OCI-LY3 (cell line): ENCODE results near the gene RASSF1.
A peak's percentile ranks its signal among the peaks of the same experiment; 100 is the strongest.

ENCODE experiments used
- H2AFZ ChIP-seq: fragments of 200-600, 300-600 bp; shearing (Covaris generic); 2 replicates; pipeline ENCODE4 v1.6.0; 2014; ENCODE audit warnings: antibody characterized with exemption, low read depth, low read length
- H3K27ac ChIP-seq: fragments of 200-600, 300-600 bp; sonication (generic); 2 replicates; pipeline ENCODE4 v1.5.1; 2014; ENCODE audit warnings: mild to moderate bottlenecking, low read length, moderate library complexity, mixed read lengths
- H3K27me3 ChIP-seq: fragments of 200-600, 300-600 bp; sonication (generic); 2 replicates; pipeline ENCODE4 v1.6.1; 2014; ENCODE audit warnings: low read depth, low read length, mixed read lengths
- H3K36me3 ChIP-seq: fragments of 200-600, 300-600 bp; sonication (generic); replicated peaks from 2 replicates; pipeline ENCODE3; 2014; ENCODE audit warnings: low read depth, low read length, mixed read lengths
- H3K4me1 ChIP-seq: fragments of 300-600, 200-600 bp; sonication (generic); 2 replicates; pipeline ENCODE4 v1.6.1; 2014; ENCODE audit warnings: low read length, mixed read lengths
- H3K4me2 ChIP-seq: fragments of 200-600, 300-600 bp; sonication (generic); 2 replicates; pipeline ENCODE4 v1.6.1; 2014; ENCODE audit warnings: low read length, mixed read lengths
- H3K4me3 ChIP-seq: fragments of 300-600, 200-600 bp; sonication (generic); 2 replicates; pipeline ENCODE4 v1.5.1; 2014; ENCODE audit warnings: antibody characterized with exemption, mild to moderate bottlenecking, low read length, moderate library complexity
- H3K79me2 ChIP-seq: fragments of 300-600, 200-600 bp; shearing (Covaris generic); 2 replicates; pipeline ENCODE4 v1.6.1; 2014; ENCODE audit warnings: mild to moderate bottlenecking, low read length, mixed read lengths
- H3K9ac ChIP-seq: fragments of 300-600, 200-600 bp; shearing (Covaris generic); 2 replicates; pipeline ENCODE4 v1.6.0; 2014; ENCODE audit warnings: mild to moderate bottlenecking, low read length, moderate library complexity
- H3K9me3 ChIP-seq: fragments of 200-600, 300-600 bp; shearing (Covaris generic); 2 replicates; pipeline ENCODE4 v1.6.1; 2014; ENCODE audit warnings: low read length, mixed read lengths; ENCODE audit not compliant: insufficient read depth
- H4K20me1 ChIP-seq: fragments of 200-600, 300-600 bp; sonication (generic); 2 replicates; pipeline ENCODE4 v1.6.1; 2016; ENCODE audit warnings: low read length, mixed read lengths; ENCODE audit not compliant: insufficient read depth
- EZH2phosphoT487 ChIP-seq: fragments of 200-600 bp; shearing (Covaris generic); IDR thresholded peaks from 2 replicates; pipeline ENCODE4 v1.6.1; 2018; ENCODE audit warnings: antibody characterized with exemption, mixed run types, low read depth
- TF ChIP-seq, protein P1 (sequence below): fragments of 200-600, 300-600 bp; sonication (generic); IDR thresholded peaks from 2 replicates; pipeline ENCODE4 v1.5.1; 2014; ENCODE audit warnings: antibody characterized with exemption, low read length, low read depth

The RASSF1 gene

GRCh38 chr3:50297896-50298725 is 42.5 kb downstream of the RASSF1 start:
- no peaks in the 10 kb centered on the region for H3K27me3 ChIP-seq
- no peaks in the 10 kb centered on the region for H3K36me3 ChIP-seq
- H3K9ac ChIP-seq, result peak overlapping the region; percentile 87

DNA sequence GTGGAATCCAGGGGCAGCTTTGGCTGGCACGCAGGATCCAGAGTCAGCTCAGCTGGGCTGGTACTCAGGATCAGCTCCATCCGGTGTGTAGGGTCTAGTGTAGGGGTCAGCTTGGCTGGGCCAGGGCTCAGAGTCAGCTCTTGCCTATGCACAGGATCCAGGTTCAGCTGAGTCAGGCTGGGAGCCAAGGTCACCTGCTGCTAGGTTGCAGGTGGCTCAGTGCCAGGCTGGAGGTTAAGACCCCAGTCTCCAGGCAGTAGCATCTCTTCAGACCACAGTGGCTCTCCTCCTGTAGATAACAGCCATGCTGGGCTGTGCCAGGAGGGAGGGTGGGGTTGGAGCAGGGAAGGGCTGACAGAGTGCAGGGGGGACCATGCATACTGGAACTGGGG is 43.3 kb downstream of the RASSF1 start:
- Histone ChIP-seq H4K20me1 (no peaks in the 10 kb centered on the region), H3K27ac (no peak overlapping the region), H3K9me3 (no peaks in the 10 kb centered on the region), H3K4me3 (no peak overlapping the region), H3K79me2 (0 out of 2 replicates have a peak, but pooled peaks cover 7% of the 10 kb centered on the region), H3K4me2 (no peak overlapping the region), H2AFZ (no peak overlapping the region), H3K36me3 (no peaks in the 10 kb centered on the region), H3K27me3 (no peaks in the 10 kb centered on the region), H3K4me1 (peaks cover 22% of the 10 kb centered on the region), H3K9ac (no peak overlapping the region)
- TF ChIP-seq, protein P1, sequence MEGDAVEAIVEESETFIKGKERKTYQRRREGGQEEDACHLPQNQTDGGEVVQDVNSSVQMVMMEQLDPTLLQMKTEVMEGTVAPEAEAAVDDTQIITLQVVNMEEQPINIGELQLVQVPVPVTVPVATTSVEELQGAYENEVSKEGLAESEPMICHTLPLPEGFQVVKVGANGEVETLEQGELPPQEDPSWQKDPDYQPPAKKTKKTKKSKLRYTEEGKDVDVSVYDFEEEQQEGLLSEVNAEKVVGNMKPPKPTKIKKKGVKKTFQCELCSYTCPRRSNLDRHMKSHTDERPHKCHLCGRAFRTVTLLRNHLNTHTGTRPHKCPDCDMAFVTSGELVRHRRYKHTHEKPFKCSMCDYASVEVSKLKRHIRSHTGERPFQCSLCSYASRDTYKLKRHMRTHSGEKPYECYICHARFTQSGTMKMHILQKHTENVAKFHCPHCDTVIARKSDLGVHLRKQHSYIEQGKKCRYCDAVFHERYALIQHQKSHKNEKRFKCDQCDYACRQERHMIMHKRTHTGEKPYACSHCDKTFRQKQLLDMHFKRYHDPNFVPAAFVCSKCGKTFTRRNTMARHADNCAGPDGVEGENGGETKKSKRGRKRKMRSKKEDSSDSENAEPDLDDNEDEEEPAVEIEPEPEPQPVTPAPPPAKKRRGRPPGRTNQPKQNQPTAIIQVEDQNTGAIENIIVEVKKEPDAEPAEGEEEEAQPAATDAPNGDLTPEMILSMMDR, result no peak
- no peak for TF ChIP-seq EZH2phosphoT487

More at GRCh38 chr3:50297896-50298725, 42.5 kb downstream of the RASSF1 start:
- H3K4me3 ChIP-seq, result peak overlapping the region; percentile 84
- no peak overlapping the region for H2AFZ ChIP-seq
- peak overlapping the region; percentile 87 for H3K4me2 ChIP-seq
- peaks cover 17% of the 10 kb centered on the region for H3K4me1 ChIP-seq
- no peak for TF ChIP-seq EZH2phosphoT487
- TF ChIP-seq, protein P1, result no peak
- H3K27ac ChIP-seq, result peak overlapping the region; percentile 69; the same call in 1 of the 2 replicates
- 0 out of 2 replicates have a peak, but pooled peaks cover 7% of the 10 kb centered on the region for H3K79me2 ChIP-seq
- no peaks in the 10 kb centered on the region for H3K9me3 ChIP-seq
- H4K20me1 ChIP-seq, result no peaks in the 10 kb centered on the region

DNA sequence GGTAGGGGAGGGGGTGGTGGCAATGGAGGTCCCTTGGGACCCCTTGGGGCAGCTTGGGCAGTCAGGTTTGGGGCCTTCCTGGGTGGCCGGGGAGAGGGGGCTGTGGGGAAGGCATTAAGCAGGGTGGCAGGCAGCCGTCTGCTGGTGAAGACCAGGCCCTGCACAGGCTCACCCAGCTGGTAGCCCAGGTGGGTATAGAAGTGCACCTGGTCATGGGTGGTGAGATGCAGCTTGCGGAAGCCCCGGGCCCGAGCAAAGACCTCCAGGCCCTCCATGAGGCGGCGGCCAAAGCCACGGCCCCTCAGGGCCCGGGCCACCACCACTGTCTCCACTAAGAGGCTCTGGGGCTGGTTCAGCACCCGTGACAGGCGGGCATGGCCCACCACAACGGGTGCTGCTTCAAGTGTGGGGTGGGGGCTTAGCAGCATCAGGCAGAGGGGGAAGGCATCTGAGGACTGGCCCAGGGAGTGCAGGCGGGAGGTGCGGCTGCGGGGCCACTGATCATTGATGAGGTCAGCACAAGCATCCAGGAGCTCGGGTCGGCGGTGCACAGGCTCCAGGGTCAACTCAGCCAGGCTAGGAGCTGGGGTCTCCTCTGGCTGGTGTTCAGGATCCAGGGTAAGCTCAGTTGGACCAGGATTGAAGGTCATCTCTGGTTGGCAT is 43.8 kb downstream of the RASSF1 start:
- no peak overlapping the region for H3K4me2 ChIP-seq
- no peak overlapping the region for H2AFZ ChIP-seq
- no peak overlapping the region for H3K4me3 ChIP-seq
- H3K79me2 ChIP-seq, result peaks cover 11% of the 10 kb centered on the region
- no peak for TF ChIP-seq EZH2phosphoT487
- TF ChIP-seq, protein P1, result no peak
- H4K20me1 ChIP-seq, result no peaks in the 10 kb centered on the region
- no peaks in the 10 kb centered on the region for H3K27me3 ChIP-seq
- no peaks in the 10 kb centered on the region for H3K36me3 ChIP-seq
- H3K9ac ChIP-seq, result no peak overlapping the region
- no peaks in the 10 kb centered on the region for H3K9me3 ChIP-seq
- H3K27ac ChIP-seq, result no peak overlapping the region
- peaks cover 22% of the 10 kb centered on the region for H3K4me1 ChIP-seq
